Measurements from ENCODE around the gene PRRG4. TPM values are rescaled to one million over a fixed set of nuclear protein-coding genes. Genes with fewer than 3 reads are reported as not detected.

The PRRG4 gene
- total and polyA plus RNA-seq, 2 donors (not counting 1 experiment from before 2014, with no cell fraction given) = 0.08 to 0.33 TPM

DNA sequence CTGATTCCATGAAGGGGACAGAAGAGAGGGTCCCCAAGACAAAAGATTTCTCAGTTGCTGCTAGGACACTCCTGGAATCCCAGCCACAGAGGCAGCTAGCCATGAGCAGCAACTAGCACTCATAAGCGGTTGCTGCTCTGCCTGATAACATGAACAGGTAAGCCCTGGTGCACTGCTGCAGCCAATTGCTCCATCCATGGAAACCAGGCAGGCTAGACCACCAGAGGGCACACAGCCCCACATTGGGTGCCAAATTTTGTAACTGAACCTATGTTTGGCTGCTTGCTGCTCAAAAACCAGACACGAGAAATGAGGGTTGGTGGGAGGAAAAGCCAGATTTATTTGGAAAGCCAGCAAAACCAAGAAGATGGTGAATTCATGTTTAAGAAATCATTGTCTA, 40.9 kb downstream of the PRRG4 start:
- no peaks in the 10 kb centered on the region for H3K4me1 ChIP-seq (ENCODE audit: control insufficient read depth, extremely low read depth, insufficient read depth, low read length)
- no peak overlapping the region for H2AFZ ChIP-seq (ENCODE audit: low read length)
- TF ChIP-seq, protein P1, sequence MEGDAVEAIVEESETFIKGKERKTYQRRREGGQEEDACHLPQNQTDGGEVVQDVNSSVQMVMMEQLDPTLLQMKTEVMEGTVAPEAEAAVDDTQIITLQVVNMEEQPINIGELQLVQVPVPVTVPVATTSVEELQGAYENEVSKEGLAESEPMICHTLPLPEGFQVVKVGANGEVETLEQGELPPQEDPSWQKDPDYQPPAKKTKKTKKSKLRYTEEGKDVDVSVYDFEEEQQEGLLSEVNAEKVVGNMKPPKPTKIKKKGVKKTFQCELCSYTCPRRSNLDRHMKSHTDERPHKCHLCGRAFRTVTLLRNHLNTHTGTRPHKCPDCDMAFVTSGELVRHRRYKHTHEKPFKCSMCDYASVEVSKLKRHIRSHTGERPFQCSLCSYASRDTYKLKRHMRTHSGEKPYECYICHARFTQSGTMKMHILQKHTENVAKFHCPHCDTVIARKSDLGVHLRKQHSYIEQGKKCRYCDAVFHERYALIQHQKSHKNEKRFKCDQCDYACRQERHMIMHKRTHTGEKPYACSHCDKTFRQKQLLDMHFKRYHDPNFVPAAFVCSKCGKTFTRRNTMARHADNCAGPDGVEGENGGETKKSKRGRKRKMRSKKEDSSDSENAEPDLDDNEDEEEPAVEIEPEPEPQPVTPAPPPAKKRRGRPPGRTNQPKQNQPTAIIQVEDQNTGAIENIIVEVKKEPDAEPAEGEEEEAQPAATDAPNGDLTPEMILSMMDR (conservative IDR thresholded peaks at IDR 0.05 in 1 of 2, IDR thresholded peaks at IDR 0.05 in 1 of 2; ENCODE audit: low read depth in 1 of 2, low read length in 2 of 2) = peak; percentile 20 to 29
- TF ChIP-seq EZH2 (IDR thresholded peaks at IDR 0.05; ENCODE audit: low read length, missing control alignments) = no peak
- DNase-seq (ENCODE audit: low read depth in 2 of 2) = no peak
- no peak overlapping the region for H3K9ac ChIP-seq (ENCODE audit: insufficient read depth, low read length)
- no peak overlapping the region for H3K27ac ChIP-seq (ENCODE audit: insufficient read depth, low read length)
- H3K9me3 ChIP-seq (ENCODE audit: control insufficient read depth, insufficient read depth, low read depth, low read length) = no peaks in the 10 kb centered on the region
- H3K27me3 ChIP-seq (ENCODE audit: control insufficient read depth, insufficient read depth, low read length) = no peaks in the 10 kb centered on the region
- no peak overlapping the region for H3K4me2 ChIP-seq (ENCODE audit: extremely low read depth, insufficient read depth, low read length)
- H4K20me1 ChIP-seq (ENCODE audit: control insufficient read depth, extremely low read depth, insufficient read depth, low read length) = no peaks in the 10 kb centered on the region
- H3K36me3 ChIP-seq (ENCODE audit: control insufficient read depth, insufficient read depth, low read length) = no peaks in the 10 kb centered on the region
- no peak overlapping the region for H3K4me3 ChIP-seq (replicated peaks in 1 of 4; ENCODE audit: control extremely low read depth in 1 of 4, insufficient read depth in 1 of 4, low read depth in 3 of 4, low read length in 4 of 4)
- no peaks in the 10 kb centered on the region for H3K79me2 ChIP-seq (ENCODE audit: control insufficient read depth, insufficient read depth, low read length)

DNA sequence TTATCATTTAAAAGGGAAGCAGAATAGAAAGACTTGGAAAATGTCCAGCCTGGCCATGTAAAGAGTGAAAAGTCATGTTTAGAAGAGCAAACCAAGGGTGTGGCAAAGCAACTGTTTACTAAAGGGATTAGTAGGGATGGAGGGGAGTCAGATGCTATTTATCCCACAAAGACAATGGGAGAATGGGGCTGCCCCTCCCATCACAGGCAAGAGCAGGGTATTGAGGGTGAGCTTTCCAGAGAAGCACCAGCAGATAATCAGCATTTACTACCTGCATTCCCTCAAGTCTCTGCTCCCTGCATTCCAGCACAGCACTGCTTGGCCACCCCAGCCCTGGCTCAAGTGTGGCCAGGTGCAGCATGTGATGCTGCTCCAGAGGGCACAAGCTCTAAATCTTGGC, 44.4 kb downstream of the PRRG4 start:
- DNase-seq (ENCODE audit: low read depth in 2 of 2) = no peak
- Histone ChIP-seq H2AFZ (ENCODE audit: low read length) (no peak overlapping the region), H3K9me3 (ENCODE audit: control insufficient read depth, insufficient read depth, low read depth, low read length) (no peaks in the 10 kb centered on the region), H3K9ac (ENCODE audit: insufficient read depth, low read length) (no peak overlapping the region), H3K27ac (ENCODE audit: insufficient read depth, low read length) (no peak overlapping the region), H4K20me1 (ENCODE audit: control insufficient read depth, extremely low read depth, insufficient read depth, low read length) (no peaks in the 10 kb centered on the region), H3K27me3 (ENCODE audit: control insufficient read depth, insufficient read depth, low read length) (no peaks in the 10 kb centered on the region), H3K36me3 (ENCODE audit: control insufficient read depth, insufficient read depth, low read length) (no peaks in the 10 kb centered on the region), H3K4me3 (replicated peaks in 1 of 4; ENCODE audit: control extremely low read depth in 1 of 4, insufficient read depth in 1 of 4, low read depth in 3 of 4, low read length in 4 of 4) (no peak overlapping the region), H3K4me2 (ENCODE audit: extremely low read depth, insufficient read depth, low read length) (no peak overlapping the region), H3K4me1 (ENCODE audit: control insufficient read depth, extremely low read depth, insufficient read depth, low read length) (no peaks in the 10 kb centered on the region), H3K79me2 (ENCODE audit: control insufficient read depth, insufficient read depth, low read length) (no peaks in the 10 kb centered on the region)
- no peak for TF ChIP-seq EZH2 (IDR thresholded peaks at IDR 0.05; ENCODE audit: low read length, missing control alignments)
- TF ChIP-seq, protein P1 (conservative IDR thresholded peaks at IDR 0.05 in 1 of 2, IDR thresholded peaks at IDR 0.05 in 1 of 2; ENCODE audit: low read depth in 1 of 2, low read length in 2 of 2) = no peak

DNA sequence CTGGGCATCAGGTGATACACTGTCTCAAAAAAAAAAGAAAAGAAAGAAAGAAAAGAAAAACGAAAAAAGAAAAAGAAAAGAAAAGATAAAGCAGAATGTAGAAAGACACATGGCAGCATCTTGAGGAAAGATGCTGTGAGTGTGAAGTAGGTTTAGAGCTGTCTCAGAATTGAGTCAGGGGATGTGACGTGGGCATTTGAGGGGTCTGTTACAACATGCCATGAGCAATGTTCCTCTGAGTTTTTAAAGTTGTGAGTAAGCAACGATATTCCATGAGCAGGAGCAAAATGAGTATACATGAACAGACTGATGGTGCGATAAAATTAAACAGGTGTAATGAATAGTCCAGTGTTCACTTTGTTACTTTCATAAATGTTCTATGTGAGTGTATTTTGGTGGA, 51.6 kb downstream of the PRRG4 start:
- Histone ChIP-seq H3K9me3 (ENCODE audit: control insufficient read depth, insufficient read depth, low read depth, low read length) (no peaks in the 10 kb centered on the region), H3K79me2 (ENCODE audit: control insufficient read depth, insufficient read depth, low read length) (no peaks in the 10 kb centered on the region), H3K36me3 (ENCODE audit: control insufficient read depth, insufficient read depth, low read length) (no peaks in the 10 kb centered on the region), H3K4me1 (ENCODE audit: control insufficient read depth, extremely low read depth, insufficient read depth, low read length) (no peaks in the 10 kb centered on the region), H4K20me1 (ENCODE audit: control insufficient read depth, extremely low read depth, insufficient read depth, low read length) (no peaks in the 10 kb centered on the region), H3K27ac (ENCODE audit: insufficient read depth, low read length) (no peak overlapping the region), H3K4me3 (replicated peaks in 1 of 4; ENCODE audit: control extremely low read depth in 1 of 4, insufficient read depth in 1 of 4, low read depth in 3 of 4, low read length in 4 of 4) (no peak overlapping the region), H3K27me3 (ENCODE audit: control insufficient read depth, insufficient read depth, low read length) (no peaks in the 10 kb centered on the region), H3K9ac (ENCODE audit: insufficient read depth, low read length) (no peak overlapping the region), H3K4me2 (ENCODE audit: extremely low read depth, insufficient read depth, low read length) (no peak overlapping the region), H2AFZ (ENCODE audit: low read length) (no peak overlapping the region)
- TF ChIP-seq, protein P1 (conservative IDR thresholded peaks at IDR 0.05 in 1 of 2, IDR thresholded peaks at IDR 0.05 in 1 of 2; ENCODE audit: low read depth in 1 of 2, low read length in 2 of 2) = no peak
- TF ChIP-seq EZH2 (IDR thresholded peaks at IDR 0.05; ENCODE audit: low read length, missing control alignments) = no peak
- DNase-seq (ENCODE audit: low read depth in 2 of 2) = no peak

All from fibroblast of lung (primary cell).